OCI-LY7 (cell line): ENCODE data around the gene DUSP18. TPM values are rescaled to one million over a fixed set of nuclear protein-coding genes. Genes with fewer than 3 reads are reported as not detected.
"Not testable (repeated sequence)": the region's sequence is repeated elsewhere in the genome, so short reads cannot be mapped to it uniquely, and the experiment has no call there.

ENCODE experiments used
- BruUV-seq: library from RNA; stranded (reverse); fragments of 400-500 nt; replicated peaks from 2 replicates; lab custom pipeline; 2021; lab: Mats Ljungman, UMichigan
- CTCF ChIA-PET: fragments of 300-600 bp; sonication (Branson Sonifier 250); formaldehyde crosslinking; loops from one replicate; lab custom pipeline; 2022; ENCODE audit warnings: antibody characterized with exemption; ENCODE audit not compliant: unreplicated experiment; lab: Charles Lee
- POLR2A ChIA-PET: fragments of 300-600 bp; sonication (Branson Sonifier 250); formaldehyde crosslinking; loops from one replicate; lab custom pipeline; 2022; ENCODE audit warnings: antibody characterized with exemption; lab: Charles Lee
- DNase-seq: peaks from one replicate; pipeline ENCODE4 v3.0.0-alpha.2; 2015; ENCODE audit warnings: low spot score
- H2AFZ ChIP-seq: fragments of 200-600 bp; sonication (generic), shearing (Covaris generic); 2 replicates; pipeline ENCODE4 v1.6.1; 2014; ENCODE audit warnings: mild to moderate bottlenecking, antibody characterized with exemption, low read length, moderate library complexity
- H3K27ac ChIP-seq: fragments of 200-600 bp; sonication (generic); 2 replicates; pipeline ENCODE4 v1.5.1; 2014; ENCODE audit warnings: mixed run types, low read depth, mild to moderate bottlenecking, moderate library complexity, low read length, inconsistent platforms; ENCODE audit not compliant: poor library complexity, severe bottlenecking
- H3K36me3 ChIP-seq: fragments of 200-600 bp; sonication (generic); 2 replicates; pipeline ENCODE4 v1.6.1; 2014; ENCODE audit warnings: mild to moderate bottlenecking, antibody characterized with exemption, low read length, moderate library complexity, mixed read lengths; ENCODE audit not compliant: insufficient read depth
- H3K4me1 ChIP-seq: fragments of 200-600 bp; sonication (generic); 2 replicates; pipeline ENCODE4 v1.5.1; 2014; ENCODE audit warnings: mild to moderate bottlenecking, low read length; ENCODE audit not compliant: insufficient read depth, poor library complexity, severe bottlenecking
- H3K4me2 ChIP-seq: fragments of 200-600 bp; sonication (generic); 2 replicates; pipeline ENCODE4 v1.6.1; 2014; ENCODE audit warnings: mild to moderate bottlenecking, low read length
- H3K4me3 ChIP-seq: fragments of 200-600 bp; sonication (generic); 2 replicates; pipeline ENCODE4 v1.5.1; 2014; ENCODE audit warnings: mild to moderate bottlenecking, low read depth, low read length; ENCODE audit not compliant: poor library complexity, severe bottlenecking
- H3K79me2 ChIP-seq: fragments of 200-600 bp; sonication (generic); 2 replicates; pipeline ENCODE4 v1.6.1; 2016; ENCODE audit warnings: low read depth, mild to moderate bottlenecking, low read length, moderate library complexity, mixed read lengths; ENCODE audit not compliant: insufficient read depth
- H3K9me2 ChIP-seq: fragments of 200-600 bp; sonication (generic); 2 replicates; pipeline ENCODE4 v1.6.1; 2016; ENCODE audit warnings: mild to moderate bottlenecking, low read length, mixed read lengths; ENCODE audit not compliant: insufficient read depth
- H3K9me3 ChIP-seq: fragments of 200-600 bp; sonication (generic); 2 replicates; pipeline ENCODE4 v1.6.1; 2014; ENCODE audit warnings: mild to moderate bottlenecking, mixed run types, low read length, mixed read lengths
- H4K20me1 ChIP-seq: fragments of 200-600 bp; sonication (generic); 2 replicates; pipeline ENCODE4 v1.6.1; 2014; ENCODE audit warnings: mild to moderate bottlenecking, antibody characterized with exemption, low read length, moderate library complexity, mixed read lengths; ENCODE audit not compliant: insufficient read depth
- CTCF ChIP-seq: fragments of 200-600 bp; sonication (generic); conservative IDR thresholded peaks from 2 replicates; pipeline ENCODE4 v1.5.1; 2014; ENCODE audit warnings: mild to moderate bottlenecking, antibody characterized with exemption, low read length, moderate library complexity, mixed read lengths
- EZH2phosphoT487 ChIP-seq: fragments of 200-600 bp; sonication (generic); IDR thresholded peaks from 2 replicates; pipeline ENCODE4 v1.6.1; 2018; ENCODE audit warnings: low read depth, borderline replicate concordance, mild to moderate bottlenecking, mixed run types, antibody characterized with exemption, low read length, moderate library complexity, mixed read lengths
- intact Hi-C: fragments of 100-400 bp; cut with micrococcal nuclease; formaldehyde crosslinking; loops from one replicate; pipeline ENCODE4 v1.10.0; 2022; ENCODE audit not compliant: unreplicated experiment
- total RNA-seq, 2 experiments: library from RNA; depleted of rRNA in 1 of 2; stranded (reverse); fragments of >200 nt in 1 of 2; shearing (Covaris generic) in 1 of 2; gene quantifications; 2 replicates each; pipeline ENCODE4 v1.2.3, GENCODE V29; 2014 to 2022

The DUSP18 gene
- total RNA-seq, 2 experiments from 2014 or later = 5.0 to 6.4 TPM

GRCh38 chr22:30685178-30685577 lies 17.5 kb upstream of the DUSP18 start:
- DNase-seq = no peak
- no peaks in the 10 kb centered on the region for H3K4me1 ChIP-seq
- no peak overlapping the region for H3K4me3 ChIP-seq
- H3K4me2 ChIP-seq = no peak overlapping the region
- no peaks in the 10 kb centered on the region for H3K9me3 ChIP-seq
- no peaks in the 10 kb centered on the region for H3K79me2 ChIP-seq
- H2AFZ ChIP-seq = no peak overlapping the region
- BruUV-seq = no TSS peak
- no peaks in the 10 kb centered on the region for H4K20me1 ChIP-seq
- CTCF ChIA-PET = no interaction called here
- POLR2A ChIA-PET = no interaction called here
- TF ChIP-seq EZH2phosphoT487 = no peak
- no peak for TF ChIP-seq CTCF
- intact Hi-C loops = no loop called here
- no peaks in the 10 kb centered on the region for H3K36me3 ChIP-seq
- no peak overlapping the region for H3K27ac ChIP-seq
- H3K9me2 ChIP-seq = no peaks in the 10 kb centered on the region

GRCh38 chr22:30681831-30682230 lies 14.2 kb upstream of the DUSP18 start:
- no peak overlapping the region for H2AFZ ChIP-seq
- no peaks in the 10 kb centered on the region for H3K9me2 ChIP-seq
- no peaks in the 10 kb centered on the region for H3K9me3 ChIP-seq
- H3K4me3 ChIP-seq = no peak overlapping the region
- H3K79me2 ChIP-seq = no peaks in the 10 kb centered on the region
- H4K20me1 ChIP-seq = no peaks in the 10 kb centered on the region
- no peaks in the 10 kb centered on the region for H3K36me3 ChIP-seq
- no TSS peak for BruUV-seq
- DNase-seq = no peak
- intact Hi-C loops = no loop called here
- no peak for TF ChIP-seq EZH2phosphoT487
- no peak for TF ChIP-seq CTCF
- POLR2A ChIA-PET = interaction anchor here (0.6 to 0.9 kb wide), 2 partner anchors 48 to 240 kb away, joined by 3 to 4 read pairs; no protein-coding TSS in a partner anchor
- no peaks in the 10 kb centered on the region for H3K4me1 ChIP-seq
- no peak overlapping the region for H3K4me2 ChIP-seq
- CTCF ChIA-PET = no interaction called here
- H3K27ac ChIP-seq = no peak overlapping the region

GRCh38 chr22:30680991-30681770 lies 13.5 kb upstream of the DUSP18 start:
- no peaks in the 10 kb centered on the region for H3K36me3 ChIP-seq
- H4K20me1 ChIP-seq = no peaks in the 10 kb centered on the region
- DNase-seq = no peak
- ChIA-PET POLR2A (interaction anchor here (0.6 to 0.9 kb wide), 2 partner anchors 49 to 241 kb away, joined by 3 to 4 read pairs; no protein-coding TSS in a partner anchor), CTCF (no interaction called here)
- no TSS peak for BruUV-seq
- TF ChIP-seq EZH2phosphoT487 = no peak
- intact Hi-C loops = no loop called here
- no peak overlapping the region for H3K4me2 ChIP-seq
- H3K9me3 ChIP-seq = no peaks in the 10 kb centered on the region
- H3K9me2 ChIP-seq = no peaks in the 10 kb centered on the region
- no peak overlapping the region for H3K27ac ChIP-seq
- no peak overlapping the region for H3K4me3 ChIP-seq
- no peaks in the 10 kb centered on the region for H3K4me1 ChIP-seq
- H3K79me2 ChIP-seq = no peaks in the 10 kb centered on the region
- no peak overlapping the region for H2AFZ ChIP-seq

GRCh38 chr22:30679895-30680690 lies 12.4 kb upstream of the DUSP18 start:
- H3K4me2 ChIP-seq, H3K79me2 ChIP-seq, H3K4me3 ChIP-seq, DNase-seq, intact Hi-C loops, BruUV-seq, H4K20me1 ChIP-seq, H3K9me3 ChIP-seq, CTCF ChIA-PET, H3K4me1 ChIP-seq, H2AFZ ChIP-seq, H3K9me2 ChIP-seq, POLR2A ChIA-PET, H3K27ac ChIP-seq, H3K36me3 ChIP-seq: not testable (repeated sequence)

- H3K27ac ChIP-seq, intact Hi-C loops, H4K20me1 ChIP-seq, H3K4me3 ChIP-seq, DNase-seq, H3K9me2 ChIP-seq, BruUV-seq, POLR2A ChIA-PET, H3K79me2 ChIP-seq, H3K9me3 ChIP-seq, H3K4me1 ChIP-seq, CTCF ChIA-PET, H3K36me3 ChIP-seq, H2AFZ ChIP-seq, H3K4me2 ChIP-seq: not testable (repeated sequence)
These were observed 8.9 kb upstream of the DUSP18 start for GRCh38 chr22:30676565-30676964.
